Activated CD8-positive, alpha-beta memory T cell treated with anti-CD3 and anti-CD28 coated beads for 24 hours (primary cell): ENCODE measurements around the gene SKIL.

Experiments
- DNase-seq: peaks from one replicate; pipeline ENCODE4 v3.0.0-alpha.2; 2020

The SKIL gene

GRCh38 chr3:170438836-170439235 is 81.3 kb downstream of the SKIL start:
- DNase-seq: no peak

DNA sequence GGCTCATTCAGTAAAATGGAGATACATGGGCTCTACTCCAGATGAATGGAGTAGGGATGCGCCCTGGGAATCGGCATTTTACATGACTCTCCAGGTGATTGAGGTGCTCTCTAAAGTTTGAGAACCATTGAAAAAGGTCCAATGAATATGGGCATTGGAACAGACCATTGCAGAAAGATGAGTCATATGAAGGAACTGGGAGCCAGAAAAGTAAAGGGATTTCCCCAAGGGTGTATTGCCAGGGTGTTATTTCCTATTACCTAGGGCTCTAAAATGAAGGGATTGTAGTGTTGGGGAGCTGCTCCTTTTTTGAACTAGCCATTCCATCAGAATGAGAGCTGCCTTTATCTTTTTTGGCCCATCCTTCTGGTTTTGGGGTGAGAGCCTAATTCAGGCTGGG is 82.8 kb downstream of the SKIL start:
- no peak for DNase-seq

GRCh38 chr3:170441412-170441811 is 83.9 kb downstream of the SKIL start:
- no peak for DNase-seq

DNA sequence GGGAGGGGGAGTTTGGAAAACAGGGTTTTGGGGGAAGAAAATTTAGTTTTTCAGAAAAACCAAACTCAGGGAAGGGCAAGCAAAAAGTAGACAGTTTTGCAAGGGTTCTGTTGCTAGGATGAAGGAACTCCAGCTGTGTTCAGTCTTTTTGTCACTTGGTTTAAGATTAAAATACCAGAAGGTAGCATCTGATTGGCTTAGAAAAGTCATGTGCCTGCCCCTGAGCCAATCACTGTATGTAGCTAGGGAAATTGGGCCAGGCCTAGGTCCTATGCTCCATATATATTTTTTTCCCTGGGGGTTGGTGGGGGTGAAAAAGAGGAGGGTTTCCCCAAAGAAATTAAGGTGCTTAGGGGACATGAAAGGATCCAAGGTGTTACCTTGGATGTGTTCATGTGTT is 85.4 kb downstream of the SKIL start:
- no peak for DNase-seq

DNA sequence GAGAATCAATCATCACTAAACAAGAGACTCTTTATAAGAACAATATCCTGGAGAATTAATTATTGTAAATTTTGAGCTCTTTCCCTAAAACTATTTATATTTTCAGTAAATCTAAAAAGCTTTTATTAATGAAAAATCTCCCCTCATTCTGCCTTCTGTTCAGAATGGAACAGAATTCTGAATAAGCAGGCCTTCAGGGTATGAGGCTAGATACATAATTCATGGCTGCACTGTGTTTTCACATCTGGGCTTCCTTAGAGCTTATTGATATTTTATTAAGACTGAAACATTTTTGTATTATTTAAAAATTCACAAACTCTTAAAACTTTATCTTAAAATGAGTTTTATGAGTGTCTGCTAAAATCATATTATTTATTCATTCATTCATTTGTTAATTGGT is 85.9 kb downstream of the SKIL start:
- no peak for DNase-seq
